K562 (cell line): ENCODE data around the gene BACE1. TPM values are rescaled to one million over a fixed set of nuclear protein-coding genes. Genes with fewer than 3 reads are reported as not detected.

Experiments used
- PURB ChIP-seq: sonication (generic); formaldehyde crosslinking; IDR thresholded peaks from 2 replicates; pipeline ENCODE4 v1.9.0; 2021; ENCODE audit warnings: low read depth, mild to moderate bottlenecking, missing genetic modification reagents
- SIRT6 ChIP-seq: IDR thresholded peaks from one replicate; pipeline ENCODE4 v1.6.1; 2012; ENCODE audit warnings: low read depth, mild to moderate bottlenecking, control low read depth, inconsistent platforms, low read length, moderate library complexity
- SMAD2 ChIP-seq: fragments of 150-350 bp; IDR thresholded peaks from 2 replicates; pipeline ENCODE4 v1.6.1; 2014; ENCODE audit warnings: low read depth, mild to moderate bottlenecking, low read length
- ZBED1 ChIP-seq: IDR thresholded peaks from 2 replicates; pipeline ENCODE4 v1.6.1; 2014
- ZNF3 ChIP-seq: fragments of 250-450 bp; sonication (Bioruptor Pico); IDR thresholded peaks from 2 replicates; pipeline ENCODE4 v1.5.0; 2021; ENCODE audit warnings: mild to moderate bottlenecking, moderate library complexity
- ZZZ3 ChIP-seq: fragments of 450-650 bp; IDR thresholded peaks from 2 replicates; pipeline ENCODE4 v1.6.1; 2016; ENCODE audit warnings: antibody characterized with exemption, mild to moderate bottlenecking, moderate library complexity
- polyA plus RNA-seq, 8 experiments: library from polyadenylated mRNA; depleted of rRNA in 4 of 8; stranded (reverse) in 5 of 8; unstranded in 3 of 8; fragments of >200 nt; fragmentation: Nextera tagmentation in 2 of 8; fragmentation: Illumina TruSeq in 1 of 8; extraction: Ambion mirVana in 2 of 8; extraction: Trizol in 1 of 8; gene quantifications; 2 replicates each; pipeline versions ENCODE4 v1.2.1 to v1.2.3, GENCODE V29; 2011 to 2014; ENCODE audit warnings: inconsistent platforms in 1 of 8, missing spikeins in 1 of 8
- total RNA-seq, 7 experiments: library from RNA; depleted of rRNA in 6 of 7; stranded (reverse); fragments of >200 nt in 6 of 7; fragmentation: Illumina TruSeq in 2 of 7; extraction: Trizol in 2 of 7; gene quantifications; 2 replicates each; pipeline versions ENCODE4 v1.2.1 to v1.2.3, GENCODE V29; 2011 to 2021; ENCODE audit warnings: low replicate concordance in 1 of 7
- TF ChIP-seq, protein P1 (sequence below): sonication (generic); formaldehyde crosslinking; IDR thresholded peaks from 2 replicates; pipeline ENCODE4 v1.8.0; 2023; ENCODE audit warnings: missing genetic modification reagents, mild to moderate bottlenecking, borderline replicate concordance
- TF ChIP-seq, protein P2 (sequence below): fragments of 250-450 bp; sonication (Bioruptor Pico); IDR thresholded peaks from 2 replicates; pipeline ENCODE4 v1.9.0; 2021; ENCODE audit warnings: mild to moderate bottlenecking
- TF ChIP-seq, protein P3 (sequence below): fragments of 250-450 bp; sonication (Bioruptor Pico); IDR thresholded peaks from 2 replicates; pipeline ENCODE4 v1.6.1; 2021; ENCODE audit warnings: mild to moderate bottlenecking
- TF ChIP-seq, protein P4 (sequence below): fragments of 250-450 bp; sonication (Bioruptor Pico); IDR thresholded peaks from 2 replicates; pipeline ENCODE4 v1.5.0; 2022; ENCODE audit warnings: mild to moderate bottlenecking

BACE1 gene
- total and polyA plus RNA-seq, 9 of the 15 experiments (the other 6 are each of a cell fraction or from before 2014, with no cell fraction given), result 0.01 to 0.25 (median 0.16) TPM; not detected in 5

DNA sequence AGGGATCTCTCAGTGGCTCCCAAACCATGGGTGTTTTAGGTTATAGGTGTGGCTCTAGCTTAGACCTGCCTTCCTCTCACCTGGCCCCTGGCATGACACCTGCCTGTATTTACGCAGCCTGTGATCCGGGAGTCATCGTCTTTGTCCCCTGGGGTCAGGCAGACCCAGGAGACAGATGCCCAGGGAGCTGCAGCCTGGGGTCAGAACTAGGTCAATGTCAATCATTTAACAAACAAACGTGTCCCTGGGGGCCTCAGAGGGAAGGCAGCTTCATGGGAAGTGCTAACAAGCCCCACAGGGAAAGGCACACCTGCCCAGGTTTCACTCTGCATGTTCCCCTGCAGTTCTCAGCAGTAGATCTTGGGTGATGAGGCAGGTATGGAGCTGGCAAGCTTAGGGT is 13.0 kb downstream of the BACE1 start (continued):
- TF ChIP-seq, protein P1, sequence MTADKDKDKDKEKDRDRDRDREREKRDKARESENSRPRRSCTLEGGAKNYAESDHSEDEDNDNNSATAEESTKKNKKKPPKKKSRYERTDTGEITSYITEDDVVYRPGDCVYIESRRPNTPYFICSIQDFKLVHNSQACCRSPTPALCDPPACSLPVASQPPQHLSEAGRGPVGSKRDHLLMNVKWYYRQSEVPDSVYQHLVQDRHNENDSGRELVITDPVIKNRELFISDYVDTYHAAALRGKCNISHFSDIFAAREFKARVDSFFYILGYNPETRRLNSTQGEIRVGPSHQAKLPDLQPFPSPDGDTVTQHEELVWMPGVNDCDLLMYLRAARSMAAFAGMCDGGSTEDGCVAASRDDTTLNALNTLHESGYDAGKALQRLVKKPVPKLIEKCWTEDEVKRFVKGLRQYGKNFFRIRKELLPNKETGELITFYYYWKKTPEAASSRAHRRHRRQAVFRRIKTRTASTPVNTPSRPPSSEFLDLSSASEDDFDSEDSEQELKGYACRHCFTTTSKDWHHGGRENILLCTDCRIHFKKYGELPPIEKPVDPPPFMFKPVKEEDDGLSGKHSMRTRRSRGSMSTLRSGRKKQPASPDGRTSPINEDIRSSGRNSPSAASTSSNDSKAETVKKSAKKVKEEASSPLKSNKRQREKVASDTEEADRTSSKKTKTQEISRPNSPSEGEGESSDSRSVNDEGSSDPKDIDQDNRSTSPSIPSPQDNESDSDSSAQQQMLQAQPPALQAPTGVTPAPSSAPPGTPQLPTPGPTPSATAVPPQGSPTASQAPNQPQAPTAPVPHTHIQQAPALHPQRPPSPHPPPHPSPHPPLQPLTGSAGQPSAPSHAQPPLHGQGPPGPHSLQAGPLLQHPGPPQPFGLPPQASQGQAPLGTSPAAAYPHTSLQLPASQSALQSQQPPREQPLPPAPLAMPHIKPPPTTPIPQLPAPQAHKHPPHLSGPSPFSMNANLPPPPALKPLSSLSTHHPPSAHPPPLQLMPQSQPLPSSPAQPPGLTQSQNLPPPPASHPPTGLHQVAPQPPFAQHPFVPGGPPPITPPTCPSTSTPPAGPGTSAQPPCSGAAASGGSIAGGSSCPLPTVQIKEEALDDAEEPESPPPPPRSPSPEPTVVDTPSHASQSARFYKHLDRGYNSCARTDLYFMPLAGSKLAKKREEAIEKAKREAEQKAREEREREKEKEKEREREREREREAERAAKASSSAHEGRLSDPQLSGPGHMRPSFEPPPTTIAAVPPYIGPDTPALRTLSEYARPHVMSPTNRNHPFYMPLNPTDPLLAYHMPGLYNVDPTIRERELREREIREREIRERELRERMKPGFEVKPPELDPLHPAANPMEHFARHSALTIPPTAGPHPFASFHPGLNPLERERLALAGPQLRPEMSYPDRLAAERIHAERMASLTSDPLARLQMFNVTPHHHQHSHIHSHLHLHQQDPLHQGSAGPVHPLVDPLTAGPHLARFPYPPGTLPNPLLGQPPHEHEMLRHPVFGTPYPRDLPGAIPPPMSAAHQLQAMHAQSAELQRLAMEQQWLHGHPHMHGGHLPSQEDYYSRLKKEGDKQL, result no peak
- TF ChIP-seq SMAD2 (no peak), SIRT6 (no peak), ZZZ3 (no peak), ZBED1 (no peak), ZNF3 (CRISPR knock-in tag) (no peak), PURB (CRISPR knock-in tag) (no peak)
- TF ChIP-seq, protein P2, sequence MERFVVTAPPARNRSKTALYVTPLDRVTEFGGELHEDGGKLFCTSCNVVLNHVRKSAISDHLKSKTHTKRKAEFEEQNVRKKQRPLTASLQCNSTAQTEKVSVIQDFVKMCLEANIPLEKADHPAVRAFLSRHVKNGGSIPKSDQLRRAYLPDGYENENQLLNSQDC (CRISPR knock-in tag), result no peak
- TF ChIP-seq, protein P3, sequence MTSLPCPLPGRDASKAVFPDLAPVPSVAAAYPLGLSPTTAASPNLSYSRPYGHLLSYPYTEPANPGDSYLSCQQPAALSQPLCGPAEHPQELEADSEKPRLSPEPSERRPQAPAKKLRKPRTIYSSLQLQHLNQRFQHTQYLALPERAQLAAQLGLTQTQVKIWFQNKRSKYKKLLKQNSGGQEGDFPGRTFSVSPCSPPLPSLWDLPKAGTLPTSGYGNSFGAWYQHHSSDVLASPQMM, result no peak
- TF ChIP-seq, protein P4, sequence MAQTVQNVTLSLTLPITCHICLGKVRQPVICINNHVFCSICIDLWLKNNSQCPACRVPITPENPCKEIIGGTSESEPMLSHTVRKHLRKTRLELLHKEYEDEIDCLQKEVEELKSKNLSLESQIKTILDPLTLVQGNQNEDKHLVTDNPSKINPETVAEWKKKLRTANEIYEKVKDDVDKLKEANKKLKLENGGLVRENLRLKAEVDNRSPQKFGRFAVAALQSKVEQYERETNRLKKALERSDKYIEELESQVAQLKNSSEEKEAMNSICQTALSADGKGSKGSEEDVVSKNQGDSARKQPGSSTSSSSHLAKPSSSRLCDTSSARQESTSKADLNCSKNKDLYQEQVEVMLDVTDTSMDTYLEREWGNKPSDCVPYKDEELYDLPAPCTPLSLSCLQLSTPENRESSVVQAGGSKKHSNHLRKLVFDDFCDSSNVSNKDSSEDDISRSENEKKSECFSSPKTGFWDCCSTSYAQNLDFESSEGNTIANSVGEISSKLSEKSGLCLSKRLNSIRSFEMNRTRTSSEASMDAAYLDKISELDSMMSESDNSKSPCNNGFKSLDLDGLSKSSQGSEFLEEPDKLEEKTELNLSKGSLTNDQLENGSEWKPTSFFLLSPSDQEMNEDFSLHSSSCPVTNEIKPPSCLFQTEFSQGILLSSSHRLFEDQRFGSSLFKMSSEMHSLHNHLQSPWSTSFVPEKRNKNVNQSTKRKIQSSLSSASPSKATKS (CRISPR knock-in tag), result no peak
- TF ChIP-seq, all 486 proteins: peak for 0
